ENCODE data around the gene GARIN1A.
"Not testable (repeated sequence)": the region's sequence is repeated elsewhere in the genome, so short reads cannot be mapped to it uniquely, and the experiment has no call there.

The GARIN1A gene

DNA sequence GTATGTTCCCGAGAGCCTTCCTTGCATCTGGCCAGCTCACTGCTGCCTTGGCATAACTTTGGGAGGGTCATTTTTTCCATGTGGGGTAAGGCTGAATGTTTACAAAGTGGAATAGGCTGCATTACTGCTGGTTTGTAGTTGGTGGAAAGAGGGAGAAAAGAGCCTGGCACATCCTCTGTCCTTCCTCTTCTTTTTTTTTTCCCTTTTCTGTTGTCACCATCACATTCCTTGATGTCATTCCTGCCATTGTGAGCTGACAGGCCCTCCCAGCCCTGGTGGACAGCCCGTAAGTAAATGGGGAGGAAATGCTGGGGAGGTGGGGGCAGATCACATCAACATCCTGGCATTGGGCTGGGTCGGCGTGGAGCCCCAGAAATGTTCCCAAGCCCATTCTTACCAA is at the start of gene GARIN1A:
Gene GARIN1A (plus strand): TSS at position 301 of the 400 bp plus-strand sequence. CDS start 106 bp downstream, outside the sequence.
- no peak for DNase-seq (ENCODE audit: low spot score)

DNA sequence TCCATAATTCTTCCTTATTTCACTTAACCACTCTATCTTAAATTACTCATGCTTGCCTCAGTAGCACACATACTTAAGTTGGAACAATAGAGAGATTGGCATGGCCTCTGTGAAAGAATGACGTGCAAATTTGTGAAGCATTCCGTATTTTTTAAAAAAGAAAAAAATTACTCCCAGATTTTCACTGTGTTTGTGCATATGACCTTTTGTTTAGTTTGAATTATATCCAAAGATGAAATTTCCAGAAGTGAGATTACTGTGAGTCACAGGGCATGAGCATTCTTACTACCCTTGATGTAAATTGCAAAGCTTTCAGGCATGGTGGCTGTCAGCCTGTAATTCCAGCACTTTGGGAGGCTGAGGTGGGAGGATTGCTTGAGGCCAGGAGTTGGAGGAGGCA is 45.0 kb upstream of the GARIN1A start:
- DNase-seq (ENCODE audit: low spot score): not testable (repeated sequence)

DNA sequence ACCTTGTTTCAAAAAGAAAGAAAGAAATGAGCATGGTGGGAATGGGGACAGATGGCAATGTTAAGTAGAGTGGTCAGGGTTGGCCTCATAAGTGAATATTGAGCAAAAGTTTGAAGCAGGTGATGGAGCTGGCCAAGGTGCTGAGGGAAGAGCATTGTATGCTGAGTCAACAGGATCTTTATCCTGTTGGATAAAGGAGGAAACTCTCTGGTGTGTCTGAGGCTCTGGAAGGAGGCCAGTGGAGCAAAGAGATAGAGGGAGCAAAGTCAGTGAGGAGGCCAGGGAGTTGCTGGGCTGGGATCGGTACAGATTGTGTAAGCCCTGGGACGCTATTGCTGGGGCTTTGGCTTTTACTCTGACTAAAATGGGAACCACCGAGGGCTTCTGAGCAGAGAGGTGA is 38.2 kb upstream of the GARIN1A start:
- not testable (repeated sequence) for DNase-seq (ENCODE audit: low spot score)

DNA sequence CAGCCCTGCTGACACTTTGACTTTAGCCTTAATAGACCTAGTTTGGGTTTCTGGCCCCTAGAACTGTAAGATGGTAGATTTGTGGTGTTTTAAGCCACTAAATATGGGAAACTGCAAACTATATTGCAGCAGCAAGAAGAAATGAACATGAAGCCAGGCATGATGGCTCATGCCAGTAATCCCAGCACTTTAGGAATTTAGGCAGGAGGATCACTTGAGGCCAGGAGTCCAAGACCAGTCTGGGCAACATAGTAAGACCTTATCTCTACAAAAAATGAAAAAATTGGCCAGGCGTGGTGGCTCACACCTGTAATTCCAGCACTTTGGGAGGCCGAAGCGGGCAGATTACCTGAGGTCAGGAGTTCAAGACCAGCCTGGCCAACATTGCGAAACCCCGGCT is 26.9 kb upstream of the GARIN1A start:
- not testable (repeated sequence) for DNase-seq (ENCODE audit: low spot score)

DNA sequence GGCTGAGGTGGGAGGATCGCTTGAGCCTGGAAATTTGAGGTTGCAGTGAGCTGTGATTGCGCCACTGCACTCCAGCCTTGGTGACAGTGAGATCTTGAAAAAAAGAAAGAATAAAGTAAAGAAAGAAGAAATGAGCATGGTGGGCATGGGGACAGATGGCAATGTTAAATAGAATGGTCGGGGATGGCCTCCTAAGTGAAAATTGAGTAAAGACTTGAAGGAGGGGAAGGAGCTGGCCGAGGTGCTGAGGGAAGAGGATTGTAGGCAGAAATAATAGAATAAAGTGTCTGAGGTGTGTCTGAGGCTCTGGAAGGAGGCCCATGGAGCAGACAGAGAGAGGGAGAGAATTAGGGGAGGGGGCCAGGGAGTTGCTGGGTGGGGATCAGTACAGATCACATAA is 26.2 kb upstream of the GARIN1A start:
- not testable (repeated sequence) for DNase-seq (ENCODE audit: low spot score)

DNA sequence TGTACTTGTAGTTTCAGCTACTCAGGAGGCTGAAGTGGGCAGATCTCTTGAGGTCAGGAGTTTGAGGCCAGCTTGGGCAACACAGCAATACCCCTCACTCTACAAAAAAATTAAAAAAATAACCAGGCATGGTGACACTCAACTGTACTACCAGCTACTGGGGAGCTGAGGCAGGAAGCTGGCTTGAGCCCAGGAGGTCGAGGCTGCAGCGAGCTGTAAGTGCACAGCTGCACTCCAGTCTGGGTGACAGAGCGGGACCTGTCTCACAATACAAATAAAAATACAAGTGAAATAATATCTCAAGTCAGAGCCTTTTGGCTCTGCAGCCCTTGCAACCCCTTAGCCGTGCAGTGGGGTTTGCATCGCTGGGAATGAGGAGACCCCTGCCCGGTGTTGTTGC is 25.2 kb upstream of the GARIN1A start:
- not testable (repeated sequence) for DNase-seq (ENCODE audit: low spot score)

DNA sequence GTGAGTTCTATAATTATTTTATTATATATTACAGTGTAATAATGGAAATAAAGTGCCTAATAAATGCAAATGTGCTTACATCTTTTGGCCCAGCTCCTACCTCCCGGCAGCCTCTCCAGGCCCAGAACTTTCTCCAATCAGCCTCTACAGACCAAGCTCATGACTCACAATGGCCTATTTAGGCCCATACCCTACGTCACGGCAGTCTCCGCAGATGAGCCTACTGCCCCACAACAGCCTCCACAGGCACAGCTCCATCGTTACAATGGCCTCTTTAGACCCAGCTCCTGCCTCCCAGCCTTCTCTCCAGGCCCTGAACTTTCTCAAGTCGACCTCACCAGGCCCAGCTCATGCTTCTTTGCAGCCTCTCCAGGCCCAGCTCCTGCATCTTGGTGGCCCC is 21.0 kb upstream of the GARIN1A start:
- not testable (repeated sequence) for DNase-seq (ENCODE audit: low spot score)

DNA sequence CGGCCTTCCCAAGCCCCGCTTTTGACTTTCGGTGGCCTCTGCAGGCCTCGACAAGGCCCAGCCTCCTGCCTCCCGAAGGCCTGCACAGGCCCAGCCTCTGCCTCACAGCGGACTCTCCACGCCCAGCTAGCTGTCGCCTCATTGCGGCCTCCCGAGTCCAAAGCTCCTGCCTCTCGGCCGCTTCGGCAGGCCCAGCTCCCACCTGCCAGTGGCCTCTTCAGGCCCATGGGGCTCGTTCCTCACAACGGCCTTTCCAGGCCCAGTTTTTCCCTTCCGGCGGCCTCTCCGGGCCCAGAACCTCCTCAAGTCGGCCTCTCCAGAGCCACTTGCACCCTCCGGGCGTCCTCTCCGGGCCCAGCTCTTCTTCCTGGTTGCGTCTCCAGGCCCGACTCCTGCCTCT is 19.5 kb upstream of the GARIN1A start:
- not testable (repeated sequence) for DNase-seq (ENCODE audit: low spot score)

DNA sequence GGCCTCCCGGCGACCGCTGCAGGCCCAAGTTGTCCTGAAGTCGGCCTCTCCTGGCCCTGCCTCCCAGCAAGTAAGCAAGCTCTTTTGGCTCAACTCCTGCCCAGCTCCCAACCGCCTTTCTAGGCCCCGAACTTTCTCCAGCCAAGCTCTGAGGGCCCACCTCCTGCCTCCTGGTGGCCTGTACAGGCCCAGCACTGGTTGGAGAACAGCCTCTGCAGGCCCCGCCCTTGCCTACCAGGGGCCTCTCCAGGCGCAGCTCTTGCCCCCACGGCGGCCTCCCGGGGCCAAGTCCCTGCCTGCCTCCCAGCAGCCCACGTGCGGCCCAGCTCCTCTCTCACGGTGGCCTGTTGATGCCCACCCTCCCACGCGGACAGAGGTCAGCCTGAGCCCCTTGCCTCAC is 18.9 kb upstream of the GARIN1A start:
- DNase-seq (ENCODE audit: low spot score): not testable (repeated sequence)

DNA sequence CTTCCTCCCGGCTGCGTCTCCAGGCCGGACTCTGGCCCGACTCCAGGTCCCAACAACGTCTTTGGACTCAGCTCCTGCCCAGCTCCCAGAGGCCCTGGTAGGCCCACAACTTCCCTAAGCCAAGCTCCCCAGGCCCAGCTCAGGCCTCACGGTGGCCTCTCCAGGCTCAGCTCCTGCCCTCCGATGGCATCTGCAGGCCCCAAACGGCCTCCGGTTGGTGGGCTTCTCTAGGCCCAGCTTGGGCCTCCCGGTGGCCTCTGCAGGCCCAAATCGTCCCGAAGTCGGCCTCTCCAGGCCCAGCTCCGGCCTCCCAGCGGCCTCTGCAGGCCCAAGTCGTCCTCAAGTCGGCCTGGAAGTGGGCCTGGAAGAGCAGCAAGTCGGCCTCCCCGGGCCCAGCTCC is 18.0 kb upstream of the GARIN1A start:
- not testable (repeated sequence) for DNase-seq (ENCODE audit: low spot score)

DNA sequence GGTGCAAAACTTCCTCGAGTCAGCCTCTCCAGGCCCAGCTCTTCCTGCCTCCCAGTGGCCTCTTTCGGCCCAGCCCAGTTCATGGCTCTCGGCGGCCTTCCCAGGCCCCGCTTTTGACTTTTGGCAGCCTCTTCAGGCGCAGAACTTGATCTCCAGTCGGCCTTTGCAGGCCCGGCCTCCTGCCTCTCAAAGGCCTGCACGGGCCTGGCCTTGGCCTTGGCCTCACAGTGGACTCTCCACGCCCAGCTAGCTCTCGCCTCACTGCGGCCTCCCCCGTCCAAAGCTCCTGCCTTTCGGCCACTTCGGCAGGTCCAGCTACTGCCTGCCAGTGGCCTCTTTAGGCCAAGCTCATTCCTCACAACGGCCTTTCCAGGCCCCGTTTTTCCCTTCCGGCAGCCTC is 17.6 kb upstream of the GARIN1A start:
- DNase-seq (ENCODE audit: low spot score): not testable (repeated sequence)

DNA sequence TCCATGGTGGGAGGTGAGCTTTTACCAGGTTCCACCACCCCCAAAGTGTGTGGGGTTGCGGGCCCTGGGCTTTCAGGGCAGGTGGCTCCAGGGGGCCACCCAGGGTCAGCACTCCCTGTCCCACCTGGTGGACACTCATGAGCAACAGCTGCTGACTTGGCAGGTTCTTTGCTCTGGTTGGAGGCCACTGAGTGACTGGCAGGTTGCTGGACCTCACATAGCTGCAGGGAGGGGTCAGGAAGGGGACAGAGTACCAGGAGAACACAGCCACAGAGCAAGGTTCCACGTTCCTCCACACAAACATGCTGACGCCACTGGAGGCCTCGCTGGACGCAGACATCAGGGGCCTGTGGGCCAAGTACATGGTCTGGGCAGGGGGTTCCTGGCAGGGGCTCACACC is 13.7 kb upstream of the GARIN1A start:
- DNase-seq (ENCODE audit: low spot score): not testable (repeated sequence)

DNA sequence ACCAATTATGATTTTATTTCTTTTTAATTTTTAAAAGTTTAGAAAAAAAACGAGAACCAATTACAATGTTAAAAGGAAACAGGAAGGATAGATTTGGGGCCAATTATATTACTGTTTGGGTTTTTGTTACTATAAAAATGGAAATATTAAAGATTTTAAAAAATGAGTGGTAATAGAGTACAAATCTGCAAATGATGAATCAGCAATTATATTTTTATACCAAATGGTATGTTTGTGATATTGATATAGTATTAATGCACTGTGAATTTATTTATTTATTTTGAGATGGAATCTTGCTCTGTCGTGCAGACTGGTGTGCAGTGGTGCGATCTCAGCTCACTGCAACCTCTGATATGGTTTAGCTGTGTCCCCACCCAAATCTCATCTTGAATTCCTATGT is 11.5 kb upstream of the GARIN1A start:
- no peak for DNase-seq (ENCODE audit: low spot score)

DNA sequence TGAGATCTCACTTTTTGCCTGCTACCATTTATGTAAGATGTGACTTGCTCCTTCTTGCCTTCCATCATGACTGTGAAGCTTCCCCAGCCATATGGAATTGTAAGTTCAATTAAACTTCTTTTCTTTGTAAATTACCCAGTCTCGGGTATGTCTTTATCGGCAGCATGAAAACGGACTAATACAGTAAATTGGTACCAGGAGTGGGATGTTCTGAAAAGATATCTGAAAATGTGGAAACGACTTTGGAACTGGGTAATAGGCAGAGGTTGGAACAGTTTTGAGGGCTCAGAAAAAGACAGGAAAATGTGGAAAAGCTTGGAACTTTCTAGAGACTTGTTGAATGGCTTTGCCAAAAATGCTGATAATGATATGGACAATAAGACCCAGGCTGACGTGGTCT is 10.6 kb upstream of the GARIN1A start:
- no peak for DNase-seq (ENCODE audit: low spot score)

DNA sequence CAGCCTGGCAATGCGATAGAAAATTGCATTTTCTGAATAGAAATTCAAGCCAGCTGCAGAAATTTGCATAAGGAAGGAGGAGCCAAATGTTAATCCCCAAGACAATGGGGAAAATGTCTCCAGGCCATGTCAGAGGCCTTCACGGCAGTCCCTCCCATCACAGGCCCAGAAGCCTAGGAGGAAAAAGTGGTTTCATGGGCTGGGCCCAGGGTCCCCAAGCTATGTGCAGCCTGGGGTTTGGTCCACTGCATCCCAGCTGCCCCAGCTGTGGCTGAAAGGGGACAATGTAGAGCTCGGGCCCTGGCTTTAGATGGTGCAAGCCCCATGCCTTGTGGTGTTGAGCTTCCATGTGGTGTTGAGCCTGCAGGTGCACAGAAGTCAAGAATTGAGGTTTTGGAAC is 10.0 kb upstream of the GARIN1A start:
- DNase-seq (ENCODE audit: low spot score): no peak

DNA sequence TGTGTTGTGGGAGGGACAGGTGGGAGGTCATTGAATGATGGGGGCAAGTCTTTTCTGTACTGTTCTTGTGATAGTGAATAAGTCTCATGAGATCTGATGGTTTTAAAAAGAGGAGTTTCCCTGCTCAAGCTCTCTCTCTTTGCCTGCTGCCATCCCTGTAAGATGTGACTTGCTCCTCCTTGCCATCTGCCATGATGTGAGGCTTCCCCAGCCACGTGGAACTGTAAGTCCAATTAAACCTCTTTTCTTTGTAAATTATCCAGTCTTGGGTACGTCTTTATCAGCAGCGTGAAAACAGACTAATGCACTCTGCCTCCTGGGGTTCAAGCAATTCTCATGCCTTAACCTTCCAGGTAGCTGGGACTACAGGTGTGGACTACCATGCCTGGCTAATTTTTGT is 8.9 kb upstream of the GARIN1A start:
- not testable (repeated sequence) for DNase-seq (ENCODE audit: low spot score)

DNA sequence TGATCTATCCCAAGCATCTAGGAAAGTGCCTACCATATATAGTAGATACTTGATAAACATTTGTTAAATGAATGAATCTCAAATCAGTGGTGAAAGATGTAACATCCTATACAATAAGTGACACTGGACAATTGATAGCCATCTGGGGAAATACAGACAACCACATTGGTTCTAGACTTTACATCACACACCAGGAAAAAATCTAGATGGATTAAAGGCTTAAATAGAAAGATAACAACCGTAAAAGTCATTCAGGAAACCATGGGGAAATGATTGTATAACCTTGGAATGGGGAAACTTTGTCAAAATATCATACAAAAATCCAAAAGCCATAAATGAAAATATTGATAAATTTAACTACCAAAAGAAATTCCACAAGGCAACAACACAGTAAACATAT is 7.0 kb upstream of the GARIN1A start:
- DNase-seq (ENCODE audit: low spot score): no peak

DNA sequence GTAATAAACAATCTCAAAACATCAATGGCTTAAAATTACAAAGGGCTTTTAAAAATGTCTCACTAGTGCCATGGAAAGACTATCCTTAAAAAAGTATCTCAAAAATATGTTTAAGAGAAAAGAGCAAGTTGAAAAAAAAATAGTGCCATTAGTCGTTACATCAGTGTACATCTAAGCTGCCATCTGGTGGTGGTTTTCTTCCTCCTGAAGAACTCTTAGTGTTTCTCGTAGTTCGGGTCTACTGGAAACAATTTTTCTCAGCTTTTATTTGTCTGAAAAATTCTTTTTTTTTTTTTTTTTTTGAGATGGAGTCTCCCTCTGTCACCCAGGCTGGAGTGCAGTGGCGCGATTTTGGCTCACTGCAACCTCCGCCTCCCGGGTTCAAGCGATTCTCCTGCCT is 5.9 kb upstream of the GARIN1A start:
- DNase-seq (ENCODE audit: low spot score): peak; percentile 45

DNA sequence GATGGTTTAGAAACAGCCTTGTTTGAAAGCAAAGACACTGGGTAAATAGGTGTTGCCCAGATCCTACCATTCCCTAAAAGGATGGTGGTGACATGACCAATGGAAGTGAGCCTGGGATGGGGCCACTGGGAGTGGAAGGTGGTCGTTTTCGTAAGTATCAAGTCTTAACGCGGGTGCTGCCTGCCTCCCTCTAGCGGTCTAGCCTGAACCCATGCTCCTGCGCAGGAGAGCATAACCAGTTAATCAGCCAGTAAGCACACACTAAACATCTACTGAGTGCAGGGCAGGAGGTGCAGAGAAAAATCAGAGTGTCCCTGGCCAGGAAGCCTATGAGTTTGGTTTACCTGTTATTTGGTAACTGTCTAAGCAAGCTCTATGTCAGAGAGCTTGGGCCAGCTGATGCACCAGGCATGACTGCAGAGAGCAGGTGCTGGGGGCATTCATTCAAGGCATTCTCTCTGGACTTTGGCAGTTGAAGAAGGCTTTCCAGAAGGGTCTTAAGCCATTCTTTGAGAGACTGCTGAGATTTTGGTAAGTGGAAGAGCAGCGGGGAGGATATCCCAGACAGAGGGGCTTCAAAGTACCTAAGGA is 930 bp downstream of the GARIN1A start:
- DNase-seq (ENCODE audit: low spot score): peak; percentile 29

DNA sequence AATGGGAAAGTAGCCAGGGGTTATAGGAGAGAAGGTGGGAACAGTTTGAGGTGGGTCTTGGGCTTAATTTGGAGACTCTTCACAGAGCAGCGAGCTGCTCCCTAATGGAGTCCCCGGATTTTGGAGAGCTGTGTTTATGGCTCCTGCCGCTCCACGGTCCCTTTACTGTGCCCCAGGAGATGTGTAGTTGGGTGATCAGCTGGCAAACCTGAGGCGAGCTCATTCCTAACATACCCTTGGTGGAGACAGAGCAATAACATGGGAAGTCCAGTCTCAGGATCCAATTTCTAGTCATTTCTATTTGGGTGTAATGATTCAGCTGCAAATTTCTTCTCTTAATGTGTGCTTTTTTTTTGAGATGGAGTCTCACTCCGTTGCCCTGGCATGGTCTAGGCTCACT is 1.5 kb downstream of the GARIN1A start:
- no peak for DNase-seq (ENCODE audit: low spot score)

DNA sequence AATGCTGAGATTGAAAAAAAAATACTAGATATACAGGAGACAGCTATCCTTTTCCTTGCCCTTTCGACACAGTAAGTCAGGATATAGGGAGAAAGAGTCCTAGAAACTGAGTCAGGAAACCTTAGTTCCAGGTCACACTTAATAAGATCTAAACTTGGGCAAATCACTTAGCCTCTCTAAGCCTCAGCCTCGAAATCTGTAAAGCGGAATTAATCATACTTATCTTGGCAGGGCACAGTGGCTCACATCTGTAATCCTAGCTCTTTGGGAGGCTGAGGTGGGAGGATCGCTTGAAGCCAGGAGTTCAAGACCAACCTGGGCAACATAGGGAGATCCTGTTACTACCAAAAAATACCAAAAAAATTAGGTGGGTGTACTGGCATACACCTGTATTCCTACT is 4.6 kb downstream of the GARIN1A start:
- DNase-seq (ENCODE audit: low spot score): no peak

DNA sequence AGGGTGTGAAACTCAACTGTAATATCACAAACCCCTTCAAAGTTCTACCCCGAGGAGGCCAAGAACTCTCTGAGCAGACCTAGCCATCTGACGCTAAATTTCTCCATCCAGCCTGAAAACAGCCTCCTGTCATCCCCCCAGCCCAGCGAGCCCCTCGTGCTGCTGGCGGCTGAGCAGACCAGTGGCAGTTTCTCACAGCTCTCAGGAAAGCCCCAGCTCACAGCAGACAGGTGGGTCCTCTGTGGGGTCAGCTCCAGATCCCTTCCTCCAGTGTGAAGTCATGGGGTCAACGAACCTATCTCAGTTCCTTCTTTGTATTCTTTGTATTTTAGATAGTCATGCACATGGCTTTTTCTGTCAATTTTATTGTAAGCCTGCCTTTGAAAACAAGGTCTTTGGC is 7.8 kb downstream of the GARIN1A start:
- DNase-seq (ENCODE audit: low spot score): no peak

DNA sequence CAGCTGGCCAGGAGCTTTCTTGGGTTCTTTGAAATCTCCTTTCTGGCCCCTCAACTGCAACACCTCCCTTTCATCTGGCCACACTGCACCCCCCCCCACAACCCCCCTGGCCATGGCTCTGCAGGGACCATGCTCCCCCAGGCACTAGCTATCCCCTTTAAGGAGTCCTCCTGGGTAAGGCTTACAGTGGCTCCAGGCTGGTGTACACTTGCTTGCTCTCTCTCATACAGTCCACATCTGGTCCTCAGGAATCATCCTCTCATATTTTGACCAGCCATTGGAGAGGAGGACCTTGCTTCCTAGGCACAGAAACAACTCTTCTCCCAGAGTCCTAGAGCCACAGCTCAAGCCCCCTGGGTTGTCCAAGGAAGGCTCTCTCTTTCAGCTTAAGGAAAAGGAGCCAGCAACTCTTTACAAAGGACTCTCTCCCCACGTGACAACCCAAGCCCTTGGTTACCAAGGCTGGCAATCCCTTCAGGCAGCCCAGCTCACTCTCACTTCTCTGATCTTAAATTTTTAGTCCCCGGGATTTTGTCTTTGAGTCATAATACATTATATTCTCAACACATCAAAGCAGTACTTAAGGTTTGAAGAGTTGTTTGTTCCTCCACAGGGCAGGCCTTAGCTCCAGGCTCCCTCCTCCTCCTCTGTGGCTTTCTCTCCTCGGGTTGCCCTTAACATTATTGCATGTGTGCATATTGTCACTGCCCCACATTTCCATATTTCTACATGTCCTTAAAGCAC is 9.9 kb downstream of the GARIN1A start:
- no peak for DNase-seq (ENCODE audit: low spot score)

DNA sequence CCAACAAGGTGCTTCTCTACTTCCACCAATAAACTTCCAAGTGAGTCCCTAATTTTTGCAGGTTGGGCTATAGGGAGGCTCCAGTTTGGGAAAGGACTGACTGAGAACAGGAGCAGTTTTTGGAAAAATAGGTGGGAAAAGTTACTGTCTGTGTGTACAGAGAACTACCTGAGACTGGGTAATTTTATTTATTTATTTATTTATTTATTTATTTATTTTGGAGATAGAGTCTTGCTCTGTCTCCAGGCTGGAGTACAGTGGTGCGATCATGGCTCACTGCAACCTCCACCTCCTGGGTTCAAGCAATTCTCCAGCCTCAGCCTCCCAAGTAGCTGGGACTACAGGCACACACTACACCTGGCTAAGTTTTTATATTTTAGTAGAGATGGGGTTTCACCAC is 11.2 kb downstream of the GARIN1A start:
- DNase-seq (ENCODE audit: low spot score): not testable (repeated sequence)

All from cerebellar cortex (tissue), 1 donor.